OCI-LY7 (cell line): ENCODE data around the gene SNCB. TPM values are rescaled to one million over a fixed set of nuclear protein-coding genes. Genes with fewer than 3 reads are reported as not detected.
A peak's percentile ranks its signal among the peaks of the same experiment; 100 is the strongest.

Source experiments
- BruUV-seq: library from RNA; stranded (reverse); fragments of 400-500 nt; replicated peaks from 2 replicates; lab custom pipeline; 2021; lab: Mats Ljungman, UMichigan
- CTCF ChIA-PET: fragments of 300-600 bp; sonication (Branson Sonifier 250); formaldehyde crosslinking; loops from one replicate; lab custom pipeline; 2022; ENCODE audit warnings: antibody characterized with exemption; ENCODE audit not compliant: unreplicated experiment; lab: Charles Lee
- POLR2A ChIA-PET: fragments of 300-600 bp; sonication (Branson Sonifier 250); formaldehyde crosslinking; loops from one replicate; lab custom pipeline; 2022; ENCODE audit warnings: antibody characterized with exemption; lab: Charles Lee
- DNase-seq: peaks from one replicate; pipeline ENCODE4 v3.0.0-alpha.2; 2015; ENCODE audit warnings: low spot score
- H2AFZ ChIP-seq: fragments of 200-600 bp; sonication (generic), shearing (Covaris generic); 2 replicates; pipeline ENCODE4 v1.6.1; 2014; ENCODE audit warnings: mild to moderate bottlenecking, antibody characterized with exemption, low read length, moderate library complexity
- H3K27ac ChIP-seq: fragments of 200-600 bp; sonication (generic); 2 replicates; pipeline ENCODE4 v1.5.1; 2014; ENCODE audit warnings: mixed run types, low read depth, mild to moderate bottlenecking, moderate library complexity, low read length, inconsistent platforms; ENCODE audit not compliant: poor library complexity, severe bottlenecking
- H3K36me3 ChIP-seq: fragments of 200-600 bp; sonication (generic); 2 replicates; pipeline ENCODE4 v1.6.1; 2014; ENCODE audit warnings: mild to moderate bottlenecking, antibody characterized with exemption, low read length, moderate library complexity, mixed read lengths; ENCODE audit not compliant: insufficient read depth
- H3K4me1 ChIP-seq: fragments of 200-600 bp; sonication (generic); 2 replicates; pipeline ENCODE4 v1.5.1; 2014; ENCODE audit warnings: mild to moderate bottlenecking, low read length; ENCODE audit not compliant: insufficient read depth, poor library complexity, severe bottlenecking
- H3K4me2 ChIP-seq: fragments of 200-600 bp; sonication (generic); 2 replicates; pipeline ENCODE4 v1.6.1; 2014; ENCODE audit warnings: mild to moderate bottlenecking, low read length
- H3K4me3 ChIP-seq: fragments of 200-600 bp; sonication (generic); 2 replicates; pipeline ENCODE4 v1.5.1; 2014; ENCODE audit warnings: mild to moderate bottlenecking, low read depth, low read length; ENCODE audit not compliant: poor library complexity, severe bottlenecking
- H3K79me2 ChIP-seq: fragments of 200-600 bp; sonication (generic); 2 replicates; pipeline ENCODE4 v1.6.1; 2016; ENCODE audit warnings: low read depth, mild to moderate bottlenecking, low read length, moderate library complexity, mixed read lengths; ENCODE audit not compliant: insufficient read depth
- H3K9me2 ChIP-seq: fragments of 200-600 bp; sonication (generic); 2 replicates; pipeline ENCODE4 v1.6.1; 2016; ENCODE audit warnings: mild to moderate bottlenecking, low read length, mixed read lengths; ENCODE audit not compliant: insufficient read depth
- H3K9me3 ChIP-seq: fragments of 200-600 bp; sonication (generic); 2 replicates; pipeline ENCODE4 v1.6.1; 2014; ENCODE audit warnings: mild to moderate bottlenecking, mixed run types, low read length, mixed read lengths
- H4K20me1 ChIP-seq: fragments of 200-600 bp; sonication (generic); 2 replicates; pipeline ENCODE4 v1.6.1; 2014; ENCODE audit warnings: mild to moderate bottlenecking, antibody characterized with exemption, low read length, moderate library complexity, mixed read lengths; ENCODE audit not compliant: insufficient read depth
- EZH2phosphoT487 ChIP-seq: fragments of 200-600 bp; sonication (generic); IDR thresholded peaks from 2 replicates; pipeline ENCODE4 v1.6.1; 2018; ENCODE audit warnings: low read depth, borderline replicate concordance, mild to moderate bottlenecking, mixed run types, antibody characterized with exemption, low read length, moderate library complexity, mixed read lengths
- intact Hi-C: fragments of 100-400 bp; cut with micrococcal nuclease; formaldehyde crosslinking; loops from one replicate; pipeline ENCODE4 v1.10.0; 2022; ENCODE audit not compliant: unreplicated experiment
- total RNA-seq, 2 experiments: library from RNA; depleted of rRNA in 1 of 2; stranded (reverse); fragments of >200 nt in 1 of 2; shearing (Covaris generic) in 1 of 2; gene quantifications; 2 replicates each; pipeline ENCODE4 v1.2.3, GENCODE V29; 2014 to 2022
- TF ChIP-seq, protein P1 (sequence below): fragments of 200-600 bp; sonication (generic); conservative IDR thresholded peaks from 2 replicates; pipeline ENCODE4 v1.5.1; 2014; ENCODE audit warnings: mild to moderate bottlenecking, antibody characterized with exemption, low read length, moderate library complexity, mixed read lengths

The SNCB gene
- total RNA-seq, 2 experiments from 2014 or later: 0.50 to 3.5 TPM

DNA sequence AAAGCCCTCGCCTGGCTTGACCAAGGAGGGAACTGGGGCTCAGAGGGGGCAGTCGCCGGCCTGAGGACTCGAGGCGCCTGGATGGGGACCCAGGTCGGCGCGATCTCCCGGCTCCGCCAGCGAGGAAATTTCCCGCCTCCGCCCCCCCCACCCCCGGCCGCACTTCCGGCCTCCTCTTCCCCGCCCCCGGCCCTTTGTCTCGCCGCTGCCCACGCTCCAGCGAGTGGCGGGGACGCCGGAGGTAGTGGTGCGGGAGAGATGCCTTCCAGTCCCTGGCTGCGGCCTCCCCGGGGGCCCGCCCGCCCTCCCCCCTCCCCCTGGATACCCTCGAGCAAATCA is 19.9 kb downstream of the SNCB start:
- Histone ChIP-seq H3K9me3 (no peaks in the 10 kb centered on the region), H3K4me3 (peak overlapping the region; percentile 73), H4K20me1 (no peaks in the 10 kb centered on the region), H3K36me3 (no peaks in the 10 kb centered on the region), H3K4me2 (peak overlapping the region; percentile 87), H3K79me2 (no peaks in the 10 kb centered on the region), H2AFZ (peak overlapping the region; percentile 75), H3K9me2 (no peaks in the 10 kb centered on the region), H3K27ac (no peak overlapping the region), H3K4me1 (peaks cover 14% of the 10 kb centered on the region)
- no peak for TF ChIP-seq EZH2phosphoT487
- TF ChIP-seq, protein P1, sequence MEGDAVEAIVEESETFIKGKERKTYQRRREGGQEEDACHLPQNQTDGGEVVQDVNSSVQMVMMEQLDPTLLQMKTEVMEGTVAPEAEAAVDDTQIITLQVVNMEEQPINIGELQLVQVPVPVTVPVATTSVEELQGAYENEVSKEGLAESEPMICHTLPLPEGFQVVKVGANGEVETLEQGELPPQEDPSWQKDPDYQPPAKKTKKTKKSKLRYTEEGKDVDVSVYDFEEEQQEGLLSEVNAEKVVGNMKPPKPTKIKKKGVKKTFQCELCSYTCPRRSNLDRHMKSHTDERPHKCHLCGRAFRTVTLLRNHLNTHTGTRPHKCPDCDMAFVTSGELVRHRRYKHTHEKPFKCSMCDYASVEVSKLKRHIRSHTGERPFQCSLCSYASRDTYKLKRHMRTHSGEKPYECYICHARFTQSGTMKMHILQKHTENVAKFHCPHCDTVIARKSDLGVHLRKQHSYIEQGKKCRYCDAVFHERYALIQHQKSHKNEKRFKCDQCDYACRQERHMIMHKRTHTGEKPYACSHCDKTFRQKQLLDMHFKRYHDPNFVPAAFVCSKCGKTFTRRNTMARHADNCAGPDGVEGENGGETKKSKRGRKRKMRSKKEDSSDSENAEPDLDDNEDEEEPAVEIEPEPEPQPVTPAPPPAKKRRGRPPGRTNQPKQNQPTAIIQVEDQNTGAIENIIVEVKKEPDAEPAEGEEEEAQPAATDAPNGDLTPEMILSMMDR: no peak
- ChIA-PET POLR2A (no interaction called here), CTCF (no interaction called here)
- DNase-seq: no peak
- intact Hi-C loops: no loop called here
- BruUV-seq: no TSS peak

DNA sequence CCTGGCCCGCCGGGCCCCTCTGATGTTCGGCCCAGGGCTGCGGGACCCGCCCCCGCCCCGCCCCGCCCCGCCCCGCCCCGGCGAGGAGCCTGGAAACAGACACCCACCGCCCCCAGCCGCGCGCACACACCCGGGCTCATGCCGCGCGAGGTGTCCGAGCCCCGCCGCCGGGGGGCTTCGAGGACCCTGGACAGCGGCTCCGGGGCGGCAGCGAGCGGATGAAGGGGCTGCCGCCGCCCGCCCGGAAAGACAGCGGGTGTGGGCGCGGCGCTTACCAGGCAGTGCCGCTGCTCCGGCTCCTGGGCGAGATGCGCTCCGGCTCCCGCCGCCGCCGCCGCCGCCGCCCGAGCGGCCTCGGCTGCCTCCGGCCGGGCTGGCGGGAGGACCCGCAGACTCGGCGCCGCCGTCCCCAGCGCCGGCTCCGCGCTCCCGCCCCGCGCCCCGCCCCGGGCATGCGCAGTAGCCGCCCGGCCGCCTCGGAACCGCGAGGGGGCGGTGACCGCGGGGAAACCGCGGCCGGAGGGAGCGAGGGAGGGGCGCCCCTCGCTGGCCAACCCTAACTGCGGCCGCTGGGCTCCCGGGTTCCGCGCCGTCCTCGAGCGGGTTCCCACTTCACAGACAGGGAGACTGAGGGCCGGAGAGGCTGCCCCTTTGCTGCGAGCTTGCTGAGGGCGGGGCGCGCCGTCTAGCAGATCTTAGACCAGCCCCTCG is 20.5 kb downstream of the SNCB start, which contains the start of gene GPRIN1:
Gene GPRIN1, minus strand, starts transcription at position 433 of the 711 bp plus-strand sequence. CDS start 10,322 bp downstream, outside the sequence.
- DNase-seq: peak; percentile 80
- no TSS peak for BruUV-seq
- Histone ChIP-seq H3K79me2 (no peaks in the 10 kb centered on the region), H3K9me3 (no peaks in the 10 kb centered on the region), H3K27ac (no peak within 1 kb of the TSS), H4K20me1 (no peaks in the 10 kb centered on the region), H3K36me3 (no peaks in the 10 kb centered on the region), H2AFZ (peak within 1 kb of the TSS; percentile 75), H3K4me3 (peak within 1 kb of the TSS; percentile 73), H3K4me1 (peaks cover 14% of the 10 kb centered on the region), H3K9me2 (no peaks in the 10 kb centered on the region), H3K4me2 (peak within 1 kb of the TSS; percentile 87)
- TF ChIP-seq, protein P1: peak; percentile 61
- no peak for TF ChIP-seq EZH2phosphoT487
- CTCF ChIA-PET: no interaction called here
- POLR2A ChIA-PET: no interaction called here
- intact Hi-C loops: no loop called here
